Activated CD8-positive, alpha-beta memory T cell treated with anti-CD3 and anti-CD28 coated beads for 1 hour (primary cell): ENCODE results near the gene AFDN.

ENCODE experiments used
- DNase-seq, 2 donors: peaks; one replicate each; pipeline ENCODE4 v3.0.0-alpha.2; 2020; ENCODE audit warnings: low read depth in 1 of 2; ENCODE audit errors: extremely low read depth in 1 of 2

The AFDN gene

DNA sequence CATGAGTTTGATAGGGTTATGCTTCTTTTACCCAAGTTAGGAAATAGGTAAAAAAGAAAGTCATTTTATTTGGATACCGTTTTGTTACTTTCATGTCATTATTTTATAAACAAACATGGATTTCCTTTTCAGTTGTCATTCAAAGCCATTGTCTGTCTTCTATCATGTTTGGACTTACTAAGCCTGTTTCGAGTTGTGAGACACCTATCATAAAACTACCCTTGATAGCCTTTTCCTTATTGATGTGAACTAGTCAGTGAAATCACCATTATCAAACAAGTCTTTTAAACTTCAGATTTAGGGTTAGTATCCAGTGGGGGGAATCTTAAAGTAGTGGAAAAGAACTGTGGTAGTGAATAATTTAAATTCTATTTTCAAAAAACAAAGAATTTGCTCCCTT lies 85.8 kb downstream of the AFDN start:
- DNase-seq = no peak

DNA sequence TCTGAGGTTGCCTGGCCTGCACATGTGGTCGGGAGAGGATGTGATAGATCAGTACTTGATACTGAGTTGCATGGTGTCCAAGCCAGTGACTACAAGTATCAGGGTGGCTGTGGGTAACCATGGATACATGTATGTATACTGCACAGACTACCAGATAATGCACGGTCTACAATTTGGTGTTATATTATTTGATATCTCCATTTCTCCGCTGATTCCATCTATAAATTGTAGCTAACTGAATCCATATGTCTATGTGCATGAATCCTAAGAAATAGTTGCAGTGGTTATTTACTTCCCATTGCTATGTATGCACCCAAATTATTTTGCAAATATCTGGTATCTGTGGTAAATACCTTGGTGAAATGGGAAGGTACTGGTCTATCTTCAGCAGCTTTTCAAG lies 87.0 kb downstream of the AFDN start:
- DNase-seq = no peak

DNA sequence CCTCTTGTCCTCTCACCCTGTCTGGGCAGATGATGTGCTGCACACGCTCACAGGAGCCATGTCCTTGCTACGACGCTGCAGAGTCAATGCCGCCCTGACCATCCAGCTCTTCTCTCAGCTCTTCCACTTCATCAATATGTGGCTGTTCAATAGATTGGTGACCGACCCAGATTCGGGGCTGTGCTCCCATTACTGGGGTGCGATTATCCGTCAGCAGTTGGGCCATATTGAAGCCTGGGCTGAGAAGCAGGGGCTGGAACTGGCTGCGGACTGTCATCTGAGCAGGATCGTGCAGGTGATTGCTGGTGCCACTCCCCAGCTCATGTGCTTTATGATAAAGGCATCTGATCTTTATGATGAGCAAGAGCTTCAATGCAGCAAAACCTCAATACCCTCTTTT lies 88.4 kb downstream of the AFDN start:
- DNase-seq = no peak

DNA sequence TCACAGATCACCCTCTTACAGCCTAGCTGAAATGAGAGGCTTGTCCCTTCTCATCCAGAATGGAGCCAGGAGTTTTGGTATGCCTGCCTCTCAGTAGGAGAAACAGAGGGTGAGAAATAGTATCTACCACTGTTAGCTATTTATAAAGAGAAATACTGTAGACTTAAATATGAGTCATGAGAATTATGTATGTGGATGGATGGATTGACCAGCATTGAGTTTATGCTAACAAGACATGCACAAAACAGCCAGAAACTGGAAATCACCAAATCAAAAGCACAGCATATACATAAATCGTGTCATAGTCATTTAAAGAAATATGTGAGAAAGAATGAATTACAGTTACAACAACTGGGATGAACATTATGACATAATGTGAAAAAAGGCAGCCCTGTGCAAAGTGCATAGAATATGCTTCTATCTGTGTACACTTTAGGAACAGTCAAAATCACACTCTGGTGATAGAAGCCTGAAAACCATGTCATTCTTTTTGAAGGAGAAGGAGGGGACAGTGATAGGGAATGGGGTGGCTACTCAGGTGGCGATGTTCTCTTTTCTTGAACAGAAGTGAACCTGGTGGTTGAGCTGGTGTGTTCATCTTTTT lies 90.9 kb downstream of the AFDN start:
- DNase-seq = no peak

DNA sequence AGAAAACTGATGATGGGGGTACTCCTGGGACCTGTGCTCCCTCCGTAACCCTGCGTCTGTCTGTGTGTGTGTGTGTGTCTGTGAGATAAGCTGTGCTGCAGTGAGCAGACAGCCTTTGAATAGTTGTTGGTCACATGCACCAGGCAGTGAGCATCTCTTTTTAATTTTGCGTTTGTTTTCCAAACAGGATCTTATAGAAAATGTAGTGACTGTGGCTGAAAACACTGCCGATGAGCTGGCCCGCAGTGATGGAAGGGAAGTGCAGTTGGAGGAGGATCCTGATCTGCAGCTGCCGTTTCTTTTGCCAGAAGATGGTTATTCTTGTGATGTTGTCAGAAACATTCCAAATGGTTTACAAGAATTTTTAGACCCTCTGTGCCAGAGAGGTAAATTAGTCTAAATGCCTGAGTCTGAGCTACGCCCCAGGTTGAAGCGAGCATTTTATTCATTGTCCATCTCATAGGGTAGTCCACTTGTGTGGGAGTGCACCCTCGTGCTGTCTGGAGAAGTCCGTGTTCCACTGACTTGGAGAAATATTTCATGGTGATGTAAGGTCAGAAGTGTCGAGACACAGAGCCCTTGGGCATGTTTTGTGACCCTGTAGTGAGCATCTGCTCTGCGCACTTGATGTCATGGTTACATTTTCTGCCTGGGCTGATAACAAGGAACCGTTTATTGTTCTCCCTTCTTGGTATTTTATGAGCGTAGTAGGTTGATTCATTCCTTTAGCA lies 92.0 kb downstream of the AFDN start:
- no peak for DNase-seq

DNA sequence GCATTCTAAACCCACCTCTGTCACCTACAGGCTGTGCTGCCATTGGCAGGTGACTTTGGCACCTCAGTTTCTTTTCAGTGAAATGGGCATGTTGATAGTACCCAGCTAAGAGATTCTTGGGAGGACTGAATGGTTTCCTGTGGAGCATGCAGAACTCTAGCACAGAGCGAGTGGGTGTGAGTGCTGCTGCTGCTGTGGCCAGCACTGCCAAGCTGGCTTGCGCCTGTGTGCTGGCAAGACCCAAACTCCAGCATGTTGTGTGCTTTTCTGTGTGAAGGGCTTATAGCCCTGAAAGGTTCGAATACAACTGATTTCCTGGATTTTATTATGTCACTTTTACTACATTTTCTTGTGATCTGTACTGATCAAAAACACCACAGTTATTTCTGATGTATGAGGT lies 92.6 kb downstream of the AFDN start:
- no peak for DNase-seq

DNA sequence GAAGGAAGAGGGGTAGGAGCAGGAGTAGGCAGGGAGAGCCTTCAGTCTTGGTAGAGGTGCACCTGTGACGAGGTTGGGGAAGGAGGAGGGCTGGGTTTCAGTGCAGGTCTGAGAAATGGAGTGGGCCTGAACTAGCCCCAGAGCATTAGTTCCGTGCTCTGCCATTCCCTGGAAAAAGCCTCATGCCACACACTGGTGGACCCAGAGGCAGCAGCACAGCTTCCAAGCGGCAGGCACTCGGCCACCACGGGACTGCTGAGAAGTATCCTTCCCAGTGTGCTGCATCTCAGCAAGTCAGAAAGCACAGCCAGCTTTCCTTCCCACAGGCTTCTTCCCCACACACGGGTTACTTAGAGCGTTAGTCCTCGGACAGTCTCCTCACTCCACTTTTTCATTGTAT lies 93.5 kb downstream of the AFDN start:
- no peak for DNase-seq

DNA sequence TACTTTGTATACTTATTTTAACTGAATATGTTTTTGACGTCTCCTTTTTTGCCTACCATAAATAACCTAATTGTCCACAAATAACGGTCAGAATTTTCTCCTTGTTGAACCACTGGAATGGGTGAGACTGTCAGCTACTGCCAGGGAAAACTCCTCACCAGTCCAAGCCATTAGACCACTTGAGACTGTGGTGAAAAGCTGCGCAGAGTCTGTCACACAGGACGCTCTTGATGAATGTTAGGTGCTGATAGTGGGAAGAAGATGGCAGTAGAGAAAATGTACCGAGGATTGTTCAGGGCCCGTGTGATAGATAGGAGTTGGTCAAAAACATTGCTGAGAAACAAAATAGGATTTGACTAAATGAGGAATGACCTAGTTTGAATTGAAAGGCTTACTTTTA lies 95.1 kb downstream of the AFDN start:
- DNase-seq = no peak

DNA sequence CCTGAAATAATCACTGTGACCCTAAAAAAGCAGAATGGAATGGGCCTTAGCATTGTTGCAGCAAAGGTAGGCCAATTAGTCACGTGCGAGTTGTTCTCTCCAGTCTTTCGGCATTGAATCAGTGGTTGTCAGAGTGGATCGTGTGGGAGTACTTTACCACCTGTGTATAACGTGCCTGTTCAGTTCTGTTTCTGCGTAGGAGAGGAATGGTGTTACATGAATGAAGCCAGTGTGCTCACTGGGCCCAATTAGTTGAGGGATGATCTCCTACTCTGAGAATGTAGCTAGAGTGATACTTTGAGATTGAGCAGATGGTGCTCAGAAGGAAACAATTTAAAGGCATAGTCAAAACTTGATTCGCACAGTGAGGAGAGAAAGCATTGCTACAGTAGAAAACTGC lies 98.3 kb downstream of the AFDN start:
- no peak for DNase-seq

DNA sequence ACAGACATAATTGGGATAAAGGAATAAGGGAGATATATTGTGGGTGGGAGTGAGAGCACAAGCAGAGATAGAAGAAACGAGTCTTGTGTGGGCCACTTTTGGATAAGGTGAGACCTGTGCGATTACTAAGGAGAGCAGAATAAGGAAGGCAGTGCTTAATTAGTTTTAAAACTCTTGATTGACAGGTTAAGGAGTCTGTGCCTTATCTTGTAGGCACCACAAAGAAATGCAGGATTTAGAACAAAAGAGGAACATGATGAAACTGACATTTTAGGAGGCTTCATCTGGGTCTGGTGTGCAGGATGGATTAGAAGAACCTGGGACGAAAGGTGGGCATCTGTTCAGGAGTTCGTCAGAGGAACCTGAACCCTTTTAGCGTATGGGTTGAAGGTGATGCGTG lies 100.5 kb downstream of the AFDN start:
- no peak for DNase-seq

DNA sequence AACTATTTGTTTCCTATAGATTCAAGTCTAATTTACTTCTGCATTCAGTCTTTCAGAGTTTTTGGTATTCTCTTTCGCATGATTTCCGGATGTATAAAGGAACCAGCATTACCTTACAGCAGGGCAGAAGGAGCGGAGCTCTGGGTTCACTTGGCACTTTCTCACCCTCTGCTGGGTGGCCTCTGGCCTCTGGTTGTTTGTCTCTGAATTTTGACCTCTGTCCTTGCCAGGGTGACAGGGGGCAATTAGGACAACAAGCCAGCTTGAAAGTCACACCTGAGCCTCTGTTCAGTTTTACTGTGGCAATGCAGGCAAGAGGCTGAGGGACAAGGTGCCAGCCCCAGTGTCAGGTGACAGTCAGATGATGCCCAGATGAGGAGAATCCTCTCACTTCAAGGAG lies 101.4 kb downstream of the AFDN start:
- no peak for DNase-seq

DNA sequence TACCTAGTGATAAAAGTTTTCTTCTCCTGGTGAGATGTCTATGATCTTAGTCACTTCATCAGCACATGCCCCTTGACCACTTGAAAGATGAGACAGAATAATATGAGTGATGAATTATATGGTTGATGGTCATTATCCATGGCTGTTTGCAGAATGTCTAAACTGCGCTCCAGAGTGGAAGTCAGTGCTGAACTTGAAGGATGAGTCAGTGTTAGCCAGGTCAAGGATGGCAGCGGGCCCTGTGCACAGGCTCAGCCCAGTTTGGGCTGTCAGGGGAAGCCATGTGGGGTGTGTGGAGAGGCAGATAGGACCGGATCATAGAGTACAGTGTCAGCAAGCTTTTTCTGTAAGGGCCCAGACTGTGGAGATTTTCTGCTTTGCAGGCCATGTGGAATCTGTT lies 103.6 kb downstream of the AFDN start:
- no peak for DNase-seq

DNA sequence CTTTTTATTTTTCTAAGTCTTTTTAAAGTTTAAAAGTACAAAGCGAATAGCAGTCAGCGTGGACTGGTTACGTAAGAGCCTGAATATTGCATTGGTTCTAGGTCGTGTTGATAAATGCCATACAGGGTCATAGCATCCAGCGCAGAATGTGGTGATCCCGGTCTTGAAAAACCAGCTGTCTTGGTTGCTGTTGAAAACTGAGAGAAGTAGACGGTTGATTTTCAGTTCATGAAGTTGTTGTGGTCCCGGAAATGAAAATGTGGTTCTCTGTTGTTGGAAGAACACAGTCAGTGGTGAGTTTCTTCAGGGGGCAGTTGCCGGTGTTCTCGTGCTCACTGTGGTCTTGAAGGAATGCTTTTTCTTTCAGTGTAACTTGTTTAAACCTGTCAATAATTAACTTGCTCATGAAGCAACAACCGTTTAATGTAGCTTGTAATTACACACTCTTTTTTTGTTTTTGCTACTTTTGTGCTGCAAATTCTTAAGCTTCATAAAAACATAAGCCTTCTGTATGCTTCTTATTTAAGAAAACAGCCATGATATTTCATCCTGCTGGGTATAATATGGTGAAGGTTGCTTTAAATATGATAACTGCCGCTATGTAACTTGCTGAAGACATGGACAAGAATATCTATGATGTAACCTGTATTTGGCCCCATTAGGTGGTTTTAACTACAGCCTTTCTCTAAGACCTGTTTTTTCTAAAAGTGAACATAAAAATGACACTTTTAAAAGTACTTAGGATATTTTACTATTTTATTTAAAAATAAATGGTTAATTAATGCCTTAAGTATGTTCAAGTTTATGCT lies 106.0 kb downstream of the AFDN start:
- no peak for DNase-seq

DNA sequence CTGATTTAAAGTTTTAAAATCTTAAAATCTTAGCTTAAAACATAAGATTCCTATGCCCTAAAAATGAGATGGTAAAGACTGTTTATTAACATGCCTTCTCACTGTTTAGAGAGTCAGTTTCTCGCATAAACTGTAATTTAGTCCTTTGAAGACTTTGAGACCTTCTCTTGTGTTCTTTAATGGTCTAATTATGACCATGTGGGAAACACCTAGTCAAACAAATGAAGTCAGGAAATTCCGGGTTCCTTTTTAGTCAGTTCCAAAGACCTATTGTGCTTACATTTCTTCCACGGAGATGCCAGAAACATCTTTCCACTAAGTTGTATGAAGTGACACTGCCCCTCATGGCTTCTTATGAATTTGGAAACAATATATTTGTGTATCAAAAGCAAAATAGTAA lies 106.6 kb downstream of the AFDN start:
- DNase-seq = no peak

DNA sequence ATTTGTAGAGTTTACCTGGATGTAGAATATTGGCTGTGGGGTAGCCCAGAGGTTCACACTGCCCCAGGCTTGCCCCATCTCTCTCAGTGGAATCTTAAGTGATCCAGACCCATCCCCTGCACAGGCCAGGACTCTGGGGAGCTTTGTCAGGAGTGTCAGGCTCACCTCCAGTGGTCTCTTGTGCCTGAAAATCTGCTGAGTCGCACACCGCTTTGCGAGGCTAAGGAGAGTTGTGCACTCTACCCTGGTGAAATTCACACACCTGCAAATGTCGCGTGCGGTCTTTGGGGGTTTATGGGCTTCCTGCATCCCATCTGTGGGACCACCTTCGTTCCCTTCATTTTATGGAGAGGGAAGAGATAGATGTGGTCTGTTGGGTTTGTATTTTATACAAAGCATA lies 107.1 kb downstream of the AFDN start:
- no peak for DNase-seq

DNA sequence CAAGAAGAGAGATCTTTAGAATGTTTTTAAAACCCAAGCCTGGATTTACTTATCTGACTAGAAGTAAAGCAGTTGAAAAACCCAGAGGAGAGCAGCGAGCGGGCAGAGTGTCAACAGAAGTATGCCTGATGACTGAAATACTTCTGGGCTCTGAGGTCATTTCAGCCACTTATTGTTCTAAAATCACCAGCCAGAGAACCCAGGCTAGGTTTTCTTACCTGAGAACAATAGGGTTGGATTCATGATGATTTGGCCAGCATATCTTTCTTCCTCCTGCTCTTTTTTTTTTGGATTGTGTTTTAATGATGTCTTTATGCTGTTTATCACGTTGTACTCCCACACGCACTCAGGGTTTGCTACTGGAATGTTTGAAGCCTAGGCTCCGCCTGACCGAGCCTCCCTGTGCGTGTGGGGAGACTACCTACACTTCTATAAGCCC lies 107.7 kb downstream of the AFDN start:
- no peak for DNase-seq

DNA sequence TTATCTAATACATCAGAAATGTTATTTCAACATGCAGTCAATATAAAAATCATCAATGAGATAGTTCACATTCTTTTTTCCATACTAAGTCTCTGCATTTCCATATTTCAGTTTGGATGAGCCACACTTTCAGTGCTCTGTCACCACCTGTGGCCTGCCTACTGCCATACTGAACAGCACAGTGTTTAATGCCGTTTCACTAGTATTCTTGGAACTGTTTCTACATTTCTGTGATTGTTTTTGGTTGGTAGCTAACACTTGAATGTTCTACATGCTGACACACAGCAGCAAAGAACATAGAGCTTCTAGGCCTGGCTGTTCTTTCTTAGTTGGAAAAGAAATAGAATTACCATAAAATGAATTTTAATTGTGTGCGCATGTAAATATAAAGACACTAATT lies 109.3 kb downstream of the AFDN start:
- DNase-seq = no peak

DNA sequence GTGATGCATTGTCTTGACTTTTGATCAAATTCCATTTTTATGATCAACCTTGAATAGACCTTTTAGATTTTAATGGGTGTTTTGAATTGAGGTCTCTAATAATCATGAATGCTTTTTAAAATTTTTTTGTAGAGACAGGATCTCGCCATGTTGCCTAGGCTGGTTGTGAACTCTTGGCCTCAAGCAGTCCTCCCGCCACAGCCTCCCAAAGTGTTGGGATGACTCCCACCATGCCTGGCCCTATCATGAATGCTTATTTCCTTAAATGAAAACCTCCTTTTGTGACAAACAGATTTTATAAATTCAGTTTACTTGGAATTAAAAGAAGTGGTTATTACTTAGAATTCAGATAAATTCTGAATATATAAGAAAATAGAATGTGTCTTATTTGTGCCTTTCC lies 110.6 kb downstream of the AFDN start:
- DNase-seq = no peak

DNA sequence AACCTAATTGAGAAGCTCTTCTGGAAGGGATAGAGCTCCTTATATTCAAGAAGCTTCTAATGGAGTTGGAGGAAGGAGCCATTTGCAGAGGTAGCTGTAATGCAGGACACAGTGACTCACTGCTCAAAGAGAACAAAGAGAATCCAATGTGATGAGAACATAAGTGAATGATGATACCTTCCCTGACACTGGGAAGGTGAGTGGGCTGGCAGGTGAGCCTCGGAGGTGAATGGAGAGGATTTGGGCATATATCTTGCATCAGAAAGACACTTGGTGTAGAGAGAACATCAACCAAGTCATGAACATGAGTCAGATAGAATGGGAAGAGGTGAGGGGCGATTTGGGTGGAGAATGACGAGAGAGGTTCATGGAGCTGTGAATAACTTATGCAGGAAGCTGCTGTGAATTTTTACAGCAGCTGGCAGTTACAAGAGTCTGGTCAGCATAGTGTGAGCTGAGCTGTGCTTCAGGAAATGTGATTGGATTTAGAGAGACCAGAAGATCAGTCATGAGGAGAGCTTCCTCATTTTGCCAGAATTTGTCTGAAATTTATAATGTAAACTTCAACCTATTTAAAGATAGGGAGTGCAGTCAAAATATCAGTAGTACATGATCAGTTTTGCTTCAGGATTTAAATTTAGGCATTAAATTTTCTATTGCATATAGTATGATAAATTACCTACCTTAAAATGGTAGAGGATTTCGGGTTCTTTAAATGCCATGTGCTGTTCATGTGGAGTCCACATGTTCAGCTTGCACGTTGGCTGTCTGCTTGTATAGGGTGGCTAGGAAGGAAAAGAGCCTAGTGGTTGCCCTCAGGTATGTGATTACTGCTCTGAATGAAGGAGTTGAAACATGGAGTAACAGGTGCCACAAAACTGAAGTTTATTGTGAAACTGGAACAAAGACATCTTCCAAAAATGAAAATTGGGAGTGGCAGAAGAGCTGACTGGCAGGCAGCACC lies 111.5 kb downstream of the AFDN start:
- no peak for DNase-seq

DNA sequence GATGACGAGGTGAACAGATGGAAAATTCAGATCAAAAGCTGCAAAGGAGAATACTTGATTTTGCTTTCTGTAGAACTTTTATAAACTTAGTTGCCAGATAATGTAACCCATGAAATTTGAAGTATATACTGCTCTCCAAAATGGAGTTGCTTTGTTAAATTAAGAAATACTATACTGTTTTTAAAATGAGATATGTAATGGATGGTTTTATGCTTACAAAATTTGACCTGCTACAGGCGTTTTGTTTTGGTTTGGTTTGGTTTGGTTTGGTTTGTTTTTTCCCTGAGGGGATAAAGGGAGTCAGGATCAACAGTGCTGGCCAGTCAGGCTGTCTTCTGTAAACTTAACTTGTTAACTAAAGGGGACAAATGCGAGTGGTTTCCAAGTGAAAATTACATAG lies 115.1 kb downstream of the AFDN start:
- no peak for DNase-seq

DNA sequence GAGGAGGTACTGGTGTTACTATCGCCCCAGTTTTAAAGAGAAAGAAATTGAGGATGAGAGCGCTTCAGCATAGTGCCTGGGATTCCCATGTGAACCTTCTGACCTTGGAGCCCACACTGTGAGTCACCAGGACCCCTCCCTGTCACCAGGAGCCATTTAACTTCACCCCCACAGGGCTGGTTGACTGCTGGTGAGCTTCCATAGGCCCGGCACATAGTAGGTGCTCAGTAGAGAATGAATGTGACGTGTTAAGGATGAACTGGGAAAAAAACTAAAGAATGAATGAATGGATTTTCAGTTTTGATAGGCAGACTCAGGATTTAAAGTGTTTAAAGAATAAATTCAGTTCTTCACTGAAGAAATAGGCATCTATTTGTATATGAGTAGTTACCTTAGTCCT lies 117.4 kb downstream of the AFDN start:
- DNase-seq = no peak
